CD4-positive, CD25-positive, alpha-beta regulatory T cell (primary cell): ENCODE measurements around the gene EIF3K. TPM values are rescaled to one million over a fixed set of nuclear protein-coding genes. Genes with fewer than 3 reads are reported as not detected.

Experiments used
- ATAC-seq, 2 donors: fragments of 150-1000 bp; cut with Tn5 transposase; one replicate each; pipeline ENCODE4 v1.10.0; 2021; ENCODE audit warnings: low read depth in 2 of 2, moderate number of reproducible peaks in 2 of 2, moderate library complexity in 1 of 2
- DNase-seq, 3 donors: peaks; one replicate each; pipeline versions ENCODE4 v3.0.0 to v3.0.0-alpha.2; 2012 to 2022; ENCODE audit warnings: mixed read lengths in 1 of 3
- H3K27ac ChIP-seq: one replicate; pipeline ENCODE4 v1.7.0; 2013; ENCODE audit warnings: mild to moderate bottlenecking, low read length; ENCODE audit not compliant: insufficient read depth, poor library complexity, severe bottlenecking
- H3K27me3 ChIP-seq: one replicate; pipeline ENCODE4 v1.7.0; 2013; ENCODE audit warnings: low read length; ENCODE audit not compliant: control insufficient read depth, insufficient read depth
- H3K36me3 ChIP-seq: one replicate; pipeline ENCODE4 v1.7.0; 2013; ENCODE audit warnings: mild to moderate bottlenecking, low read length, moderate library complexity; ENCODE audit not compliant: control insufficient read depth, insufficient read depth
- H3K4me1 ChIP-seq: 2 replicates; pipeline ENCODE4 v1.7.0; 2013; ENCODE audit warnings: mild to moderate bottlenecking, low read length; ENCODE audit not compliant: insufficient read depth, control insufficient read depth, poor library complexity, severe bottlenecking
- H3K4me3 ChIP-seq: one replicate; pipeline ENCODE4 v1.7.0; 2013; ENCODE audit warnings: low read depth, mild to moderate bottlenecking, low read length, moderate library complexity
- H3K9me3 ChIP-seq, 2 experiments: 1 replicate in 1 of 2; 2 replicates in 1 of 2; pipeline ENCODE4 v1.7.0; 2013; ENCODE audit warnings: low read length in 2 of 2, mild to moderate bottlenecking in 1 of 2, moderate library complexity in 1 of 2; ENCODE audit not compliant: control insufficient read depth in 2 of 2
- H3K27ac Mint-ChIP-seq, 3 donors: one replicate each; pipeline ENCODE4 v1.8.0; 2020 to 2022; ENCODE audit warnings: mild to moderate bottlenecking in 3 of 3, mixed read lengths in 3 of 3, moderate library complexity in 2 of 3
- H3K27me3 Mint-ChIP-seq: one replicate; pipeline ENCODE4 v1.8.0; 2022; ENCODE audit warnings: mild to moderate bottlenecking, mixed read lengths
- H3K36me3 Mint-ChIP-seq: one replicate; pipeline ENCODE4 v1.8.0; 2020; ENCODE audit warnings: mixed read lengths
- H3K4me1 Mint-ChIP-seq, 4 donors: one replicate each; pipeline ENCODE4 v1.8.0; 2020 to 2022; ENCODE audit warnings: mixed read lengths in 4 of 4, mild to moderate bottlenecking in 1 of 4
- H3K4me3 Mint-ChIP-seq, 4 donors: one replicate each; pipeline ENCODE4 v1.8.0; 2020 to 2022; ENCODE audit warnings: mild to moderate bottlenecking in 4 of 4, mixed read lengths in 4 of 4, moderate library complexity in 3 of 4
- H3K9me3 Mint-ChIP-seq, 7 donors: one replicate each; pipeline ENCODE4 v1.8.0; 2020 to 2022; ENCODE audit warnings: mixed read lengths in 7 of 7, mild to moderate bottlenecking in 3 of 7, moderate library complexity in 2 of 7
- polyA plus RNA-seq, 4 donors: library from polyadenylated mRNA; unstranded; fragments of 300-500 nt; fragmentation: Illumina TruSeq; gene quantifications; one replicate each; pipeline ENCODE4 v1.2.3, GENCODE V29; 2021
- total RNA-seq: library from RNA; stranded (reverse); gene quantifications from one replicate; pipeline ENCODE4 v1.2.3, GENCODE V29; 2022

Gene EIF3K
- total and polyA plus RNA-seq, 5 donors from 2014 or later, result 319 to 508 (median 474) TPM

GRCh38 chr19:38654628-38655055, 35.7 kb downstream of the EIF3K start:
- H3K27ac ChIP-seq, result peak overlapping the region; percentile 83
- Mint-ChIP-seq H3K27ac (peak overlapping the region; percentile 73 to 90 (median 83)), H3K4me3 (peak overlapping the region in 2 of 4 donors; percentile 64 to 79)

GRCh38 chr19:38655148-38655824, 36.3 kb downstream of the EIF3K start:
- no peaks in the 10 kb centered on the region for H3K9me3 ChIP-seq
- Mint-ChIP-seq H3K9me3 (no peaks in the 10 kb centered on the region), H3K27ac (peak overlapping the region; percentile 69 to 90 (median 80)), H3K36me3 (peaks cover 9% of the 10 kb centered on the region), H3K27me3 (peaks cover 5% of the 10 kb centered on the region), H3K4me3 (peak overlapping the region; percentile 64 to 79 (median 79)), H3K4me1 (peaks cover 48 to 96% (median 74%) of the 10 kb centered on the region in 4 donors)
- H3K4me1 ChIP-seq, result peaks cover 88% of the 10 kb centered on the region
- H3K27me3 ChIP-seq, result no peaks in the 10 kb centered on the region
- H3K4me3 ChIP-seq, result peak overlapping the region; percentile 71
- DNase-seq (peak in 1 of 3 donors; percentile 95), ATAC-seq (peak; percentile 73 to 82)
- H3K36me3 ChIP-seq, result peaks cover 6% of the 10 kb centered on the region
- peak overlapping the region; percentile 83 for H3K27ac ChIP-seq

More at GRCh38 chr19:38654628-38655055, 35.7 kb downstream of the EIF3K start:
- DNase-seq (no peak), ATAC-seq (no peak)
- Histone ChIP-seq H3K4me3 (peak overlapping the region; percentile 71), H3K9me3 (no peaks in the 10 kb centered on the region), H3K27me3 (no peaks in the 10 kb centered on the region), H3K4me1 (peaks cover 93% of the 10 kb centered on the region), H3K36me3 (peaks cover 6% of the 10 kb centered on the region)
- Mint-ChIP-seq H3K36me3 (peaks cover 9% of the 10 kb centered on the region), H3K27me3 (peaks cover 5% of the 10 kb centered on the region), H3K9me3 (no peaks in the 10 kb centered on the region), H3K4me1 (peaks cover 52 to 96% (median 75%) of the 10 kb centered on the region in 4 donors)

GRCh38 chr19:38656171-38656981, 37.4 kb downstream of the EIF3K start:
- peaks cover 6% of the 10 kb centered on the region for H3K36me3 ChIP-seq
- peaks cover 5% of the 10 kb centered on the region for H3K27me3 Mint-ChIP-seq
- peaks cover 84% of the 10 kb centered on the region for H3K4me1 ChIP-seq
- H3K27me3 ChIP-seq, result no peaks in the 10 kb centered on the region
- peak overlapping the region; percentile 83 for H3K27ac ChIP-seq
- H3K4me3 Mint-ChIP-seq, result peak overlapping the region; percentile 64 to 79 (median 79)
- peak overlapping the region; percentile 69 to 90 (median 80) for H3K27ac Mint-ChIP-seq
- peaks cover 18% of the 10 kb centered on the region for H3K36me3 Mint-ChIP-seq
- ATAC-seq (peak; percentile 38 to 43), DNase-seq (peak; percentile 42 to 79 (median 71))
- no peaks in the 10 kb centered on the region for H3K9me3 ChIP-seq
- H3K4me1 Mint-ChIP-seq, result peaks cover 47 to 96% (median 72%) of the 10 kb centered on the region in 4 donors
- H3K9me3 Mint-ChIP-seq, result peaks cover 0 to 1% (median 0%) of the 10 kb centered on the region in 7 donors
- peak overlapping the region; percentile 71 for H3K4me3 ChIP-seq

GRCh38 chr19:38657633-38658222, 38.7 kb downstream of the EIF3K start:
- Mint-ChIP-seq H3K4me1 (peaks cover 47 to 94% (median 72%) of the 10 kb centered on the region in 4 donors), H3K36me3 (peaks cover 15% of the 10 kb centered on the region), H3K9me3 (peaks cover 0 to 1% (median 0%) of the 10 kb centered on the region in 7 donors), H3K4me3 (peak overlapping the region; percentile 64 to 86 (median 79)), H3K27me3 (peaks cover 5% of the 10 kb centered on the region), H3K27ac (peak overlapping the region; percentile 20 to 90 (median 90))
- Histone ChIP-seq H3K27me3 (no peaks in the 10 kb centered on the region), H3K27ac (peak overlapping the region; percentile 83), H3K36me3 (peaks cover 6% of the 10 kb centered on the region), H3K9me3 (no peaks in the 10 kb centered on the region), H3K4me1 (peaks cover 84% of the 10 kb centered on the region), H3K4me3 (peak overlapping the region; percentile 57)
- peak in 2 of 3 donors; percentile 40 to 53 for DNase-seq
- peak; percentile 16 to 51 for ATAC-seq

GRCh38 chr19:38658462-38659306, 39.7 kb downstream of the EIF3K start:
- Mint-ChIP-seq H3K9me3 (peaks cover 0 to 1% (median 0%) of the 10 kb centered on the region in 7 donors), H3K36me3 (peaks cover 15% of the 10 kb centered on the region), H3K27ac (peak overlapping the region; percentile 56 to 90 (median 90)), H3K4me1 (peaks cover 38 to 95% (median 71%) of the 10 kb centered on the region in 4 donors), H3K4me3 (peak overlapping the region in 3 of 4 donors; percentile 64 to 86 (median 79)), H3K27me3 (peaks cover under 1% of the 10 kb centered on the region)
- H3K27ac ChIP-seq, result peak overlapping the region; percentile 83
- DNase-seq, result no peak
- H3K9me3 ChIP-seq, result no peaks in the 10 kb centered on the region
- H3K36me3 ChIP-seq, result peaks cover 6% of the 10 kb centered on the region
- H3K4me3 ChIP-seq, result peak overlapping the region; percentile 57
- H3K4me1 ChIP-seq, result peaks cover 82% of the 10 kb centered on the region
- H3K27me3 ChIP-seq, result no peaks in the 10 kb centered on the region
- no peak for ATAC-seq

- H3K4me1 ChIP-seq, result peaks cover 82% of the 10 kb centered on the region
- ATAC-seq, result no peak
- DNase-seq, result no peak
- H3K27ac ChIP-seq, result no peak overlapping the region
- no peak overlapping the region for H3K4me3 ChIP-seq
- Mint-ChIP-seq H3K4me3 (peak overlapping the region in 1 of 4 donors; percentile 21), H3K27me3 (no peaks in the 10 kb centered on the region), H3K27ac (peak overlapping the region; percentile 23 to 74 (median 69)), H3K4me1 (peaks cover 33 to 95% (median 68%) of the 10 kb centered on the region in 4 donors), H3K36me3 (peaks cover 21% of the 10 kb centered on the region), H3K9me3 (peaks cover 0 to 1% (median 0%) of the 10 kb centered on the region in 7 donors)
- no peaks in the 10 kb centered on the region for H3K36me3 ChIP-seq
- H3K9me3 ChIP-seq, result no peaks in the 10 kb centered on the region
- no peaks in the 10 kb centered on the region for H3K27me3 ChIP-seq
These were observed 41.7 kb downstream of the EIF3K start for GRCh38 chr19:38660724-38661123.
